Kidney epithelial cell (primary cell): ENCODE results near the gene CES2. TPM values are rescaled to one million over a fixed set of nuclear protein-coding genes. Genes with fewer than 3 reads are reported as not detected.

Experiments
- DNase-seq: peaks from one replicate; pipeline ENCODE4 v3.0.0-alpha.2; 2010; ENCODE audit warnings: low read depth
- H3K27me3 ChIP-seq: 2 replicates; pipeline ENCODE4 v1.6.0; 2011; ENCODE audit warnings: low read length; ENCODE audit not compliant: control insufficient read depth, insufficient read depth
- H3K36me3 ChIP-seq: 2 replicates; pipeline ENCODE4 v1.5.1; 2011; ENCODE audit warnings: low read length; ENCODE audit not compliant: control insufficient read depth, insufficient read depth
- H3K4me3 ChIP-seq: 2 replicates; pipeline ENCODE4 v1.5.1; 2011; ENCODE audit warnings: low read depth, mild to moderate bottlenecking, control low read depth, low read length
- CTCF ChIP-seq: IDR thresholded peaks from 2 replicates; pipeline ENCODE4 v1.5.1; 2011; ENCODE audit warnings: mild to moderate bottlenecking, moderate library complexity, low read length, control low read depth, inconsistent platforms; ENCODE audit not compliant: insufficient read depth, poor library complexity, severe bottlenecking
- total RNA-seq: library from RNA; depleted of rRNA; stranded (reverse); fragments of >200 nt; gene quantifications from 2 replicates; pipeline ENCODE4 v1.2.3, GENCODE V29; 2015

The CES2 gene
- total RNA-seq, 1 donor from 2014 or later = 48.0 TPM

GRCh38 chr16:66900721-66901441 is 34.4 kb upstream of the CES2 start:
- no peaks in the 10 kb centered on the region for H3K36me3 ChIP-seq
- H3K4me3 ChIP-seq = no peak overlapping the region
- DNase-seq = no peak
- no peak for TF ChIP-seq CTCF
- H3K27me3 ChIP-seq = no peaks in the 10 kb centered on the region

- Histone ChIP-seq H3K4me3 (no peak overlapping the region), H3K27me3 (no peaks in the 10 kb centered on the region), H3K36me3 (no peaks in the 10 kb centered on the region)
- no peak for DNase-seq
- TF ChIP-seq CTCF = no peak
Observed at GRCh38 chr16:66901626-66902025, 33.7 kb upstream of the CES2 start.

- H3K36me3 ChIP-seq = no peaks in the 10 kb centered on the region
- TF ChIP-seq CTCF = no peak
- DNase-seq = no peak
- H3K4me3 ChIP-seq = no peak overlapping the region
- H3K27me3 ChIP-seq = no peaks in the 10 kb centered on the region
Observed at GRCh38 chr16:66902648-66903543, 32.4 kb upstream of the CES2 start.

- Histone ChIP-seq H3K27me3 (no peaks in the 10 kb centered on the region), H3K4me3 (no peak overlapping the region), H3K36me3 (no peaks in the 10 kb centered on the region)
- TF ChIP-seq CTCF = no peak
- no peak for DNase-seq
Observed at GRCh38 chr16:66903544-66904427, 31.5 kb upstream of the CES2 start.

- no peak for TF ChIP-seq CTCF
- no peaks in the 10 kb centered on the region for H3K36me3 ChIP-seq
- no peaks in the 10 kb centered on the region for H3K27me3 ChIP-seq
- no peak for DNase-seq
- no peak overlapping the region for H3K4me3 ChIP-seq
Observed at GRCh38 chr16:66904428-66904845, 30.9 kb upstream of the CES2 start.
